AG04449 (cell line): Measurements from ENCODE around the gene WDFY2.
"Not testable (repeated sequence)": the region's sequence is repeated elsewhere in the genome, so short reads cannot be mapped to it uniquely, and the experiment has no call there.

ENCODE experiments used
- CTCF ChIA-PET: fragments of 350-600 bp; formaldehyde crosslinking; extraction: SDS; loops from one replicate; lab custom pipeline; 2021; ENCODE audit warnings: antibody characterized with exemption; lab: Yijun Ruan, JAX
- POLR2A ChIA-PET: fragments of 400-600, 350-600 bp; formaldehyde crosslinking; extraction: SDS; loops from one replicate; lab custom pipeline; 2020; ENCODE audit warnings: antibody characterized with exemption, inconsistent platforms; lab: Yijun Ruan, JAX
- DNase-seq: peaks from one replicate; pipeline ENCODE4 v3.0.0-alpha.2; 2010; ENCODE audit warnings: low read depth, low spot score
- H3K4me3 ChIP-seq: 2 replicates; pipeline ENCODE4 v1.5.1; 2011; ENCODE audit warnings: low read depth, mild to moderate bottlenecking, control low read depth, low read length
- CTCF ChIP-seq: IDR thresholded peaks from one replicate; pipeline ENCODE4 v1.5.1; 2011; ENCODE audit warnings: mild to moderate bottlenecking, moderate library complexity, low read length, control low read depth, inconsistent platforms; ENCODE audit not compliant: insufficient read depth; ENCODE audit errors: missing control alignments

WDFY2 gene

GRCh38 chr13:51682686-51683085 is 98.4 kb downstream of the WDFY2 start:
- ChIA-PET POLR2A (no interaction called here), CTCF (no interaction called here)
- DNase-seq, result no peak
- no peak for TF ChIP-seq CTCF
- H3K4me3 ChIP-seq, result no peak overlapping the region

- no peak for TF ChIP-seq CTCF
- ChIA-PET CTCF (interaction anchor here (1.1 kb wide), 1 partner anchor 94 kb away, joined by 3 read pairs; no protein-coding TSS in a partner anchor), POLR2A (interaction anchor here (0.7 kb wide), 1 partner anchor 231 kb away, joined by 3 read pairs; the partner anchor contains the start of gene INTS6)
- DNase-seq, result no peak
- no peak overlapping the region for H3K4me3 ChIP-seq
Measured at GRCh38 chr13:51683597-51683996, 99.3 kb downstream of the WDFY2 start.

- TF ChIP-seq CTCF, result no peak
- H3K4me3 ChIP-seq, result no peak overlapping the region
- ChIA-PET CTCF (interaction anchor here (1.1 kb wide), 1 partner anchor 94 kb away, joined by 3 read pairs; no protein-coding TSS in a partner anchor), POLR2A (interaction anchor here (0.7 kb wide), 1 partner anchor 231 kb away, joined by 3 read pairs; the partner anchor contains the start of gene INTS6)
- no peak for DNase-seq
Measured at GRCh38 chr13:51684076-51684475, 99.8 kb downstream of the WDFY2 start.

- no peak for TF ChIP-seq CTCF
- ChIA-PET CTCF (interaction anchor here (0.6 kb wide), 1 partner anchor 10 kb away, joined by 3 read pairs; no protein-coding TSS in a partner anchor), POLR2A (no interaction called here)
- no peak overlapping the region for H3K4me3 ChIP-seq
- DNase-seq, result no peak
Measured at GRCh38 chr13:51687947-51688714, 103.9 kb downstream of the WDFY2 start.

- DNase-seq, result no peak
- ChIA-PET POLR2A (no interaction called here), CTCF (interaction anchor here (0.6 kb wide), 1 partner anchor 11 kb away, joined by 3 read pairs; no protein-coding TSS in a partner anchor)
- no peak overlapping the region for H3K4me3 ChIP-seq
- TF ChIP-seq CTCF, result no peak
Measured at GRCh38 chr13:51688937-51689662, 104.8 kb downstream of the WDFY2 start.

GRCh38 chr13:51689663-51689996 is 105.4 kb downstream of the WDFY2 start:
- no peak for DNase-seq
- TF ChIP-seq CTCF, result no peak

GRCh38 chr13:51695677-51696076 is 111.4 kb downstream of the WDFY2 start:
- DNase-seq, POLR2A ChIA-PET, CTCF ChIA-PET, H3K4me3 ChIP-seq: not testable (repeated sequence)

More at GRCh38 chr13:51689663-51689996, 105.4 kb downstream of the WDFY2 start:
- ChIA-PET POLR2A (no interaction called here), CTCF (no interaction called here)
- H3K4me3 ChIP-seq, result no peak overlapping the region
